ENCODE measurements around the gene NUP160. TPM values are rescaled to one million over a fixed set of nuclear protein-coding genes. Genes with fewer than 3 reads are reported as not detected.

NUP160 gene
- total and polyA plus RNA-seq, 10 of the 15 experiments (the other 5 are each of a cell fraction or from before 2014, with no cell fraction given): 24.0 to 87.6 (median 54.6) TPM

DNA sequence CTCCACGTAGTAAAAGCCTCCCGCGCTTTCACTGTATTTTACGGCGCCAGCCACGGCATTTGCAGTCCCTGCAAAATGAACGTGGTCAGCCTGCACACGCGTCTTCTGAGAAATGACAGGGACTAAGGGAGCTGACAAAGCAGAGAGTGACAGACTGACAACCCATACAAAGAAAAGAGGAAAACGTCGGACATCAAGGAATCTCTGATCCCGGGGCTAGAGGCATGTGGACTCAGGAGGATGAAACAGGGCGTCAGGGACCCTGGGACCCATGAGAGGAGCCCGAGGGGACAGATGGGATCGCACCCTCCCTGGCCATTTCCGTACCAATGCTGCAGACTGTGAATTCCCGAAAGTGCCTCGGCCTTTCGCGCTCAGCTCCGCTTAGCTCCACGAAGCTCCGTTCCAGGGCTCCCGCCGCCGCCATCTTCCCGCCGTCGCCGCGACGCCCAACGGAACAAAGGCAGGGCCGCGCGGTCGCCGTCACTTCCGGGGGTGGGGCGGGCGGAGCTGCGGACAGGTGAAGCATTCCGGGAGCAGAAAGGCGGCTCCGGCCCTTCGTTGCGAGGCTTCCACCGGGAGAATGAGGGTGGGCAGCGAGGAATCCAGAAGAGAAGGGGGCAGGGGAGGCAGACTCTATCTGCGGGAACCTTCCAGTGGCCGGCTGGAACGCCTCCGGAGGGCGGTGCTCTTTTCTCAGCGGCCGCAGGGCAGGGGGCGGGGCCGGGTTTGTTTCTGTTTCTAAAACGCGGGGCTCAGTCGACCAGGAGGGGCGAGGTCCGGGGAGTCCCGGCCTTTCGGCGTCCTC is at the start of gene NUP160 (continued):
- TF ChIP-seq, protein P1, sequence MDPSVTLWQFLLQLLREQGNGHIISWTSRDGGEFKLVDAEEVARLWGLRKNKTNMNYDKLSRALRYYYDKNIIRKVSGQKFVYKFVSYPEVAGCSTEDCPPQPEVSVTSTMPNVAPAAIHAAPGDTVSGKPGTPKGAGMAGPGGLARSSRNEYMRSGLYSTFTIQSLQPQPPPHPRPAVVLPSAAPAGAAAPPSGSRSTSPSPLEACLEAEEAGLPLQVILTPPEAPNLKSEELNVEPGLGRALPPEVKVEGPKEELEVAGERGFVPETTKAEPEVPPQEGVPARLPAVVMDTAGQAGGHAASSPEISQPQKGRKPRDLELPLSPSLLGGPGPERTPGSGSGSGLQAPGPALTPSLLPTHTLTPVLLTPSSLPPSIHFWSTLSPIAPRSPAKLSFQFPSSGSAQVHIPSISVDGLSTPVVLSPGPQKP (IDR thresholded peaks at IDR 0.05; ENCODE audit: low read depth, low read length): peak; percentile 84
- TF ChIP-seq BRCA1 (IDR thresholded peaks at IDR 0.05; ENCODE audit: low read depth, low read length) (no peak), NFIC (IDR thresholded peaks at IDR 0.05; ENCODE audit: low read depth, low read length) (no peak), ZNF207 (IDR thresholded peaks at IDR 0.05; ENCODE audit: borderline replicate concordance) (peak; percentile 53; the same call in 1 of the 2 replicates), ZNF384 (IDR thresholded peaks at IDR 0.05; ENCODE audit: borderline replicate concordance, low read depth, low read length) (no peak), ZNF217 (IDR thresholded peaks at IDR 0.05) (no peak; the same call in 1 of the 2 replicates), ZBED1 (IDR thresholded peaks at IDR 0.05; ENCODE audit: borderline replicate concordance) (no peak), HDAC6 (IDR thresholded peaks at IDR 0.05; ENCODE audit: unreplicated experiment) (no peak), TBL1XR1 (IDR thresholded peaks at IDR 0.05; ENCODE audit: low read depth, low read length) (0 out of 2 replicates have a peak, but pooled peaks have one; percentile 14), CREM (IDR thresholded peaks at IDR 0.05; ENCODE audit: low read depth) (peak; percentile 92), TARDBP (IDR thresholded peaks at IDR 0.05; ENCODE audit: borderline replicate concordance) (peak; percentile 46; the same call in 1 of the 2 replicates), BACH1 (IDR thresholded peaks at IDR 0.05; ENCODE audit: borderline replicate concordance) (no peak), RUNX3 (IDR thresholded peaks at IDR 0.05; ENCODE audit: low read length) (no peak; the same call in none of the 2 replicates), NR2C2 (IDR thresholded peaks at IDR 0.05; ENCODE audit: borderline replicate concordance, control insufficient read depth, insufficient read length, low read depth) (no peak)
- TF ChIP-seq, protein P2, sequence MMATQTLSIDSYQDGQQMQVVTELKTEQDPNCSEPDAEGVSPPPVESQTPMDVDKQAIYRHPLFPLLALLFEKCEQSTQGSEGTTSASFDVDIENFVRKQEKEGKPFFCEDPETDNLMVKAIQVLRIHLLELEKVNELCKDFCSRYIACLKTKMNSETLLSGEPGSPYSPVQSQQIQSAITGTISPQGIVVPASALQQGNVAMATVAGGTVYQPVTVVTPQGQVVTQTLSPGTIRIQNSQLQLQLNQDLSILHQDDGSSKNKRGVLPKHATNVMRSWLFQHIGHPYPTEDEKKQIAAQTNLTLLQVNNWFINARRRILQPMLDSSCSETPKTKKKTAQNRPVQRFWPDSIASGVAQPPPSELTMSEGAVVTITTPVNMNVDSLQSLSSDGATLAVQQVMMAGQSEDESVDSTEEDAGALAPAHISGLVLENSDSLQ (IDR thresholded peaks at IDR 0.05): peak; percentile 24; the same call in 1 of the 2 replicates
- TF ChIP-seq, protein P3, sequence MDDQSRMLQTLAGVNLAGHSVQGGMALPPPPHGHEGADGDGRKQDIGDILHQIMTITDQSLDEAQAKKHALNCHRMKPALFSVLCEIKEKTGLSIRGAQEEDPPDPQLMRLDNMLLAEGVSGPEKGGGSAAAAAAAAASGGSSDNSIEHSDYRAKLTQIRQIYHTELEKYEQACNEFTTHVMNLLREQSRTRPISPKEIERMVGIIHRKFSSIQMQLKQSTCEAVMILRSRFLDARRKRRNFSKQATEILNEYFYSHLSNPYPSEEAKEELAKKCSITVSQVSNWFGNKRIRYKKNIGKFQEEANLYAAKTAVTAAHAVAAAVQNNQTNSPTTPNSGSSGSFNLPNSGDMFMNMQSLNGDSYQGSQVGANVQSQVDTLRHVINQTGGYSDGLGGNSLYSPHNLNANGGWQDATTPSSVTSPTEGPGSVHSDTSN (IDR thresholded peaks at IDR 0.05; ENCODE audit: insufficient replicate concordance, low read depth, low read length): no peak
- TF ChIP-seq, protein P4, sequence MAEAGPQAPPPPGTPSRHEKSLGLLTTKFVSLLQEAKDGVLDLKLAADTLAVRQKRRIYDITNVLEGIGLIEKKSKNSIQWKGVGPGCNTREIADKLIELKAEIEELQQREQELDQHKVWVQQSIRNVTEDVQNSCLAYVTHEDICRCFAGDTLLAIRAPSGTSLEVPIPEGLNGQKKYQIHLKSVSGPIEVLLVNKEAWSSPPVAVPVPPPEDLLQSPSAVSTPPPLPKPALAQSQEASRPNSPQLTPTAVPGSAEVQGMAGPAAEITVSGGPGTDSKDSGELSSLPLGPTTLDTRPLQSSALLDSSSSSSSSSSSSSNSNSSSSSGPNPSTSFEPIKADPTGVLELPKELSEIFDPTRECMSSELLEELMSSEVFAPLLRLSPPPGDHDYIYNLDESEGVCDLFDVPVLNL (IDR thresholded peaks at IDR 0.05; ENCODE audit: low read depth, low read length): no peak
- TF ChIP-seq, protein P5, sequence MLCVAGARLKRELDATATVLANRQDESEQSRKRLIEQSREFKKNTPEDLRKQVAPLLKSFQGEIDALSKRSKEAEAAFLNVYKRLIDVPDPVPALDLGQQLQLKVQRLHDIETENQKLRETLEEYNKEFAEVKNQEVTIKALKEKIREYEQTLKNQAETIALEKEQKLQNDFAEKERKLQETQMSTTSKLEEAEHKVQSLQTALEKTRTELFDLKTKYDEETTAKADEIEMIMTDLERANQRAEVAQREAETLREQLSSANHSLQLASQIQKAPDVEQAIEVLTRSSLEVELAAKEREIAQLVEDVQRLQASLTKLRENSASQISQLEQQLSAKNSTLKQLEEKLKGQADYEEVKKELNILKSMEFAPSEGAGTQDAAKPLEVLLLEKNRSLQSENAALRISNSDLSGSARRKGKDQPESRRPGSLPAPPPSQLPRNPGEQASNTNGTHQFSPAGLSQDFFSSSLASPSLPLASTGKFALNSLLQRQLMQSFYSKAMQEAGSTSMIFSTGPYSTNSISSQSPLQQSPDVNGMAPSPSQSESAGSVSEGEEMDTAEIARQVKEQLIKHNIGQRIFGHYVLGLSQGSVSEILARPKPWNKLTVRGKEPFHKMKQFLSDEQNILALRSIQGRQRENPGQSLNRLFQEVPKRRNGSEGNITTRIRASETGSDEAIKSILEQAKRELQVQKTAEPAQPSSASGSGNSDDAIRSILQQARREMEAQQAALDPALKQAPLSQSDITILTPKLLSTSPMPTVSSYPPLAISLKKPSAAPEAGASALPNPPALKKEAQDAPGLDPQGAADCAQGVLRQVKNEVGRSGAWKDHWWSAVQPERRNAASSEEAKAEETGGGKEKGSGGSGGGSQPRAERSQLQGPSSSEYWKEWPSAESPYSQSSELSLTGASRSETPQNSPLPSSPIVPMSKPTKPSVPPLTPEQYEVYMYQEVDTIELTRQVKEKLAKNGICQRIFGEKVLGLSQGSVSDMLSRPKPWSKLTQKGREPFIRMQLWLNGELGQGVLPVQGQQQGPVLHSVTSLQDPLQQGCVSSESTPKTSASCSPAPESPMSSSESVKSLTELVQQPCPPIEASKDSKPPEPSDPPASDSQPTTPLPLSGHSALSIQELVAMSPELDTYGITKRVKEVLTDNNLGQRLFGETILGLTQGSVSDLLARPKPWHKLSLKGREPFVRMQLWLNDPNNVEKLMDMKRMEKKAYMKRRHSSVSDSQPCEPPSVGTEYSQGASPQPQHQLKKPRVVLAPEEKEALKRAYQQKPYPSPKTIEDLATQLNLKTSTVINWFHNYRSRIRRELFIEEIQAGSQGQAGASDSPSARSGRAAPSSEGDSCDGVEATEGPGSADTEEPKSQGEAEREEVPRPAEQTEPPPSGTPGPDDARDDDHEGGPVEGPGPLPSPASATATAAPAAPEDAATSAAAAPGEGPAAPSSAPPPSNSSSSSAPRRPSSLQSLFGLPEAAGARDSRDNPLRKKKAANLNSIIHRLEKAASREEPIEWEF (IDR thresholded peaks at IDR 0.05; ENCODE audit: insufficient replicate concordance, low read depth, low read length): no peak

Measured in GM12878 (cell line).